Mammary epithelial cell (primary cell): Measurements from ENCODE around the gene PITX1.

Experiments
- EZH2 ChIP-seq: IDR thresholded peaks from 2 replicates; pipeline ENCODE4 v1.6.1; 2012; ENCODE audit warnings: low read length, inconsistent platforms, borderline replicate concordance
- TF ChIP-seq, protein P1 (sequence below), 2 donors: IDR thresholded peaks in 1 of 2; conservative IDR thresholded peaks in 1 of 2; 2 replicates each; pipeline ENCODE4 v1.5.1; 2011 to 2012; ENCODE audit warnings: inconsistent platforms in 2 of 2, low read length in 2 of 2, mild to moderate bottlenecking in 2 of 2, control low read depth in 1 of 2, low read depth in 1 of 2; ENCODE audit not compliant: insufficient read depth in 1 of 2; ENCODE audit errors: extremely low read depth in 1 of 2

DNA sequence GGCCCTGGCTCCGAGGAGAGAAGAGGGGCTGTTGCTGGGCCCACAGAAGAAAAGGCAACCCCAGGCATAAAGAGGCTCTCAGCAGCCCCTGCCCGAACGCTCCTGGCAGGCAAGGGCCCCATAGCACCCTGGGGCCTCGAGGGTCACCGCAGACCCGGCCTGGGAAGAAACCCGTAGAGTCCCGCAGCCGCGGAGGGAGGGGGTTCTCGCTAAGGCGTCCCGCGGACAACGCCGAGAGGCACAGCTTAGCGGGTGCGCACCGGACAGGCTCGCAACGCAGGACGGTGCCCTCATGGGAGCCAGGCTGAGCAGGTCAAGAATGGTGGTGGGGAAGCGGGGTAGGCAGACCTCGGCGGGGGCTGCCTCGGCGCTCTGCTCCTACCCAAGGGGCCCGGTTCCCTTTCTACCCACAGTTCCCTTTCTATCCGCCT, 6.7 kb downstream of the PITX1 start:
- TF ChIP-seq, protein P1, sequence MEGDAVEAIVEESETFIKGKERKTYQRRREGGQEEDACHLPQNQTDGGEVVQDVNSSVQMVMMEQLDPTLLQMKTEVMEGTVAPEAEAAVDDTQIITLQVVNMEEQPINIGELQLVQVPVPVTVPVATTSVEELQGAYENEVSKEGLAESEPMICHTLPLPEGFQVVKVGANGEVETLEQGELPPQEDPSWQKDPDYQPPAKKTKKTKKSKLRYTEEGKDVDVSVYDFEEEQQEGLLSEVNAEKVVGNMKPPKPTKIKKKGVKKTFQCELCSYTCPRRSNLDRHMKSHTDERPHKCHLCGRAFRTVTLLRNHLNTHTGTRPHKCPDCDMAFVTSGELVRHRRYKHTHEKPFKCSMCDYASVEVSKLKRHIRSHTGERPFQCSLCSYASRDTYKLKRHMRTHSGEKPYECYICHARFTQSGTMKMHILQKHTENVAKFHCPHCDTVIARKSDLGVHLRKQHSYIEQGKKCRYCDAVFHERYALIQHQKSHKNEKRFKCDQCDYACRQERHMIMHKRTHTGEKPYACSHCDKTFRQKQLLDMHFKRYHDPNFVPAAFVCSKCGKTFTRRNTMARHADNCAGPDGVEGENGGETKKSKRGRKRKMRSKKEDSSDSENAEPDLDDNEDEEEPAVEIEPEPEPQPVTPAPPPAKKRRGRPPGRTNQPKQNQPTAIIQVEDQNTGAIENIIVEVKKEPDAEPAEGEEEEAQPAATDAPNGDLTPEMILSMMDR (conservative IDR thresholded peaks at IDR 0.05 in 1 of 2, IDR thresholded peaks at IDR 0.05 in 1 of 2; ENCODE audit: extremely low read depth in 1 of 2, insufficient read depth in 1 of 2, low read depth in 1 of 2, low read length in 2 of 2) = no peak
- TF ChIP-seq EZH2 = no peak
